Fibroblast of the aortic adventitia (primary cell): ENCODE data around the gene SF3A1. TPM values are rescaled to one million over a fixed set of nuclear protein-coding genes. Genes with fewer than 3 reads are reported as not detected.

Source experiments
- DNase-seq: peaks from one replicate; pipeline ENCODE4 v3.0.0-alpha.2; 2010; ENCODE audit warnings: low read depth
- H3K4me3 ChIP-seq: 2 replicates; pipeline ENCODE4 v1.5.1; 2011; ENCODE audit warnings: low read depth, mild to moderate bottlenecking, control low read depth, low read length, moderate library complexity
- total RNA-seq: library from RNA; depleted of rRNA; stranded (reverse); fragments of >200 nt; gene quantifications from 2 replicates; pipeline ENCODE4 v1.2.3, GENCODE V29; 2012; ENCODE audit warnings: low replicate concordance
- TF ChIP-seq, protein P1 (sequence below): IDR thresholded peaks from 2 replicates; pipeline ENCODE4 v1.5.1; 2011; ENCODE audit warnings: mild to moderate bottlenecking, low read length, control low read depth, inconsistent platforms; ENCODE audit not compliant: insufficient read depth

The SF3A1 gene
- total RNA-seq, 1 donor, result 43.7 TPM

GRCh38 chr22:30383061-30383460 is 26.4 kb upstream of the SF3A1 start:
- DNase-seq, result no peak
- TF ChIP-seq, protein P1, sequence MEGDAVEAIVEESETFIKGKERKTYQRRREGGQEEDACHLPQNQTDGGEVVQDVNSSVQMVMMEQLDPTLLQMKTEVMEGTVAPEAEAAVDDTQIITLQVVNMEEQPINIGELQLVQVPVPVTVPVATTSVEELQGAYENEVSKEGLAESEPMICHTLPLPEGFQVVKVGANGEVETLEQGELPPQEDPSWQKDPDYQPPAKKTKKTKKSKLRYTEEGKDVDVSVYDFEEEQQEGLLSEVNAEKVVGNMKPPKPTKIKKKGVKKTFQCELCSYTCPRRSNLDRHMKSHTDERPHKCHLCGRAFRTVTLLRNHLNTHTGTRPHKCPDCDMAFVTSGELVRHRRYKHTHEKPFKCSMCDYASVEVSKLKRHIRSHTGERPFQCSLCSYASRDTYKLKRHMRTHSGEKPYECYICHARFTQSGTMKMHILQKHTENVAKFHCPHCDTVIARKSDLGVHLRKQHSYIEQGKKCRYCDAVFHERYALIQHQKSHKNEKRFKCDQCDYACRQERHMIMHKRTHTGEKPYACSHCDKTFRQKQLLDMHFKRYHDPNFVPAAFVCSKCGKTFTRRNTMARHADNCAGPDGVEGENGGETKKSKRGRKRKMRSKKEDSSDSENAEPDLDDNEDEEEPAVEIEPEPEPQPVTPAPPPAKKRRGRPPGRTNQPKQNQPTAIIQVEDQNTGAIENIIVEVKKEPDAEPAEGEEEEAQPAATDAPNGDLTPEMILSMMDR, result no peak
- H3K4me3 ChIP-seq, result no peak overlapping the region

GRCh38 chr22:30382340-30382739 is 25.6 kb upstream of the SF3A1 start:
- TF ChIP-seq, protein P1, result no peak
- H3K4me3 ChIP-seq, result no peak overlapping the region
- DNase-seq, result no peak

GRCh38 chr22:30381264-30381663 is 24.6 kb upstream of the SF3A1 start:
- TF ChIP-seq, protein P1, result no peak
- H3K4me3 ChIP-seq, result no peak overlapping the region
- no peak for DNase-seq

DNA sequence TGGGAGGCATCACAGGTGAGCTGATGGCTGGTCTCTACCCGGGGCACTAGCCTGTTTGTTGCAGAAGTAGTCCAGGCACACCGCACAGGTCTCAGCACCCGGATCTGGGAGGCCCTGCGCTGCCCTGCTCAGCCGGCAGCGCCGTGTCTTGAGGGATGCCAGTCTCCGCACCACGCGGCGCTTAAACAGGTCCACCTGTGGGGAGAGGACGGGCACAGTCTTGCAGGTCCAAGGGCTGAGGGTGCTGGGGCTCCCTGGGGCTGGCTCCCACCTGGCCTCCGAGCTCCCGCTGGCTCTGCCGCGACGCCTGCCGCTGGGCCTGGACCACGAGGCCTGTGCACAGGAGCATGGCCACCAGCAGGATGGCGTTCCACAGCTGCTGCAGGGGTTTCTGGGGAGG is 23.3 kb upstream of the SF3A1 start:
- no peak for DNase-seq
- TF ChIP-seq, protein P1, result no peak
- no peak overlapping the region for H3K4me3 ChIP-seq

DNA sequence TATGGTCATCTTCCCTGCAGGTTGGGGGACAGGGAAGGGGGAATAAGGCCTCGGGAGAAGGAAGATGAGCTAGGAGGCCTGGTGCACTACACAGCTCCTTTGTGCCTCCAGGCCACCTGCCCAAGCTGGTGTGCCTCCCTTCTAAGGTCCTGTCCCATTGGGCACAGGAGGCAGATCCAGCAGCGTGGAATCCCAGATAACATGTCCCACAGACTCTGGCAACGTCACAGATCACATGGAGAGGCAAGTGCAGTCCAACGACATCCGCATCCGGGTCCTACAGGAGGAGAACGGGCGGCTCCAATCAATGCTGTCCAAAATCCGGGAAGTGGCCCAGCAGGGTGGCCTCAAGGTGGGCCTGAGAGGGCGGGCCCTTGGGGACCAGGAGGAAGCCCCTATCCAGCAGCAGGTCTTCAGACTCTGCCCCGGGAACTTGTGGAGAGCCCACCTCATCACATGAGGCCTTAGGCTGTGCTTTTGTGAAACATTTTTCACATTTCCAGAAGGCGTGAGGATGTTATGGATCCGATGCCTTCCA is 18.7 kb upstream of the SF3A1 start:
- TF ChIP-seq, protein P1, result no peak
- no peak overlapping the region for H3K4me3 ChIP-seq
- DNase-seq, result no peak

GRCh38 chr22:30373331-30374325 is 16.9 kb upstream of the SF3A1 start:
- DNase-seq, result no peak
- H3K4me3 ChIP-seq, result no peak overlapping the region
- TF ChIP-seq, protein P1, result no peak
